Retinal pigment epithelial cell (primary cell): ENCODE data around the gene SCAPER.
"Not testable (repeated sequence)": the region's sequence is repeated elsewhere in the genome, so short reads cannot be mapped to it uniquely, and the experiment has no call there.

Experiments used
- DNase-seq: peaks from one replicate; pipeline ENCODE4 v3.0.0-alpha.2; 2010; ENCODE audit warnings: low read depth
- H3K4me3 ChIP-seq: 2 replicates; pipeline ENCODE4 v1.5.1; 2011; ENCODE audit warnings: mild to moderate bottlenecking, low read length, control low read depth, moderate library complexity
- TF ChIP-seq, protein P1 (sequence below): conservative IDR thresholded peaks from 2 replicates; pipeline ENCODE4 v1.5.1; 2011; ENCODE audit warnings: low read depth, low read length, control low read depth, inconsistent platforms

SCAPER gene

DNA sequence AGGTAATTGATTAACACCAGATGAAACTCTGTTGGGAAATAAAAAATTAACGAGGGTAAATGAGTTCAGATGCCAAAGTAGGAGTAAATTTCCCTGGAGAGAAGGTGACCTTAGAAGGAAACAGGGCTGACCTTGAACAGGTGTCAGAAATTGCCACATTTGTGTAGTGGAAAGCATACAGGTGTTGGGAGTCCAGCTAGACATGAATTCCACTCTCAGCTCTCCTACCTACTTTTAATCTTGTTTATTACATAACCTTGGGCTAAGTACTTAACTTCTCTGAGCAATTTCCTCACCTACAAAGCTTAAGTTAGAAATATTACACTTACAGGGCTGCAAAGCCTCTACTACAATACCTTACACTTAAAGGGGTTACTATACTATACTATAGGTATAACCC is 472.5 kb downstream of the SCAPER start:
- no peak for DNase-seq
- TF ChIP-seq, protein P1, sequence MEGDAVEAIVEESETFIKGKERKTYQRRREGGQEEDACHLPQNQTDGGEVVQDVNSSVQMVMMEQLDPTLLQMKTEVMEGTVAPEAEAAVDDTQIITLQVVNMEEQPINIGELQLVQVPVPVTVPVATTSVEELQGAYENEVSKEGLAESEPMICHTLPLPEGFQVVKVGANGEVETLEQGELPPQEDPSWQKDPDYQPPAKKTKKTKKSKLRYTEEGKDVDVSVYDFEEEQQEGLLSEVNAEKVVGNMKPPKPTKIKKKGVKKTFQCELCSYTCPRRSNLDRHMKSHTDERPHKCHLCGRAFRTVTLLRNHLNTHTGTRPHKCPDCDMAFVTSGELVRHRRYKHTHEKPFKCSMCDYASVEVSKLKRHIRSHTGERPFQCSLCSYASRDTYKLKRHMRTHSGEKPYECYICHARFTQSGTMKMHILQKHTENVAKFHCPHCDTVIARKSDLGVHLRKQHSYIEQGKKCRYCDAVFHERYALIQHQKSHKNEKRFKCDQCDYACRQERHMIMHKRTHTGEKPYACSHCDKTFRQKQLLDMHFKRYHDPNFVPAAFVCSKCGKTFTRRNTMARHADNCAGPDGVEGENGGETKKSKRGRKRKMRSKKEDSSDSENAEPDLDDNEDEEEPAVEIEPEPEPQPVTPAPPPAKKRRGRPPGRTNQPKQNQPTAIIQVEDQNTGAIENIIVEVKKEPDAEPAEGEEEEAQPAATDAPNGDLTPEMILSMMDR: no peak
- H3K4me3 ChIP-seq: no peak overlapping the region

- TF ChIP-seq, protein P1: no peak
- H3K4me3 ChIP-seq: no peak overlapping the region
Observed at GRCh38 chr15:76431971-76432370, 473.2 kb downstream of the SCAPER start.

DNA sequence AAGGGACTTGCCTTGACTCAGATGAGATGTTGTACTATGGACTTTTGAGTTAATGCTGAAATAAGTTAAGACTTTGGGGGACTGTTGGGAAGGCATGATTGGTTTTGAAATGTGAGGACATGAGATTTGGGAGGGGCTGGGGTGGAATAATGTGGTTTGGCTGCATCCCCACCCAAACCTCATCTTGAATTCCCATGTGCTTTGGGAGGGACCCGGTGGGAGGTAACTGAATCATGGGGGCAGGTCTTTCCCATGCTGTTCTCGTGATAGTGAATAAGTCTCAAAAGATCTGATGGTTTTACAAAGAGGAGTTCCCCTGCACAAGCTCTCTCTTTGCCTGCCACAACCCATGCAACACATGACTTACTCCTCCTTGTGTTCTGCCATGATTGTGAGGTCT is 474.4 kb downstream of the SCAPER start:
- DNase-seq: not testable (repeated sequence)

More at GRCh38 chr15:76431971-76432370, 473.2 kb downstream of the SCAPER start:
- peak; percentile 56 for DNase-seq

GRCh38 chr15:76429661-76430060 is 475.5 kb downstream of the SCAPER start:
- no peak for DNase-seq
- TF ChIP-seq, protein P1: no peak
- no peak overlapping the region for H3K4me3 ChIP-seq

More for the DNA sequence above, 474.4 kb downstream of the SCAPER start:
- not testable (repeated sequence) for H3K4me3 ChIP-seq

- DNase-seq: no peak
- H3K4me3 ChIP-seq: no peak overlapping the region
- TF ChIP-seq, protein P1: no peak
Observed at GRCh38 chr15:76426941-76427340, 478.2 kb downstream of the SCAPER start.

DNA sequence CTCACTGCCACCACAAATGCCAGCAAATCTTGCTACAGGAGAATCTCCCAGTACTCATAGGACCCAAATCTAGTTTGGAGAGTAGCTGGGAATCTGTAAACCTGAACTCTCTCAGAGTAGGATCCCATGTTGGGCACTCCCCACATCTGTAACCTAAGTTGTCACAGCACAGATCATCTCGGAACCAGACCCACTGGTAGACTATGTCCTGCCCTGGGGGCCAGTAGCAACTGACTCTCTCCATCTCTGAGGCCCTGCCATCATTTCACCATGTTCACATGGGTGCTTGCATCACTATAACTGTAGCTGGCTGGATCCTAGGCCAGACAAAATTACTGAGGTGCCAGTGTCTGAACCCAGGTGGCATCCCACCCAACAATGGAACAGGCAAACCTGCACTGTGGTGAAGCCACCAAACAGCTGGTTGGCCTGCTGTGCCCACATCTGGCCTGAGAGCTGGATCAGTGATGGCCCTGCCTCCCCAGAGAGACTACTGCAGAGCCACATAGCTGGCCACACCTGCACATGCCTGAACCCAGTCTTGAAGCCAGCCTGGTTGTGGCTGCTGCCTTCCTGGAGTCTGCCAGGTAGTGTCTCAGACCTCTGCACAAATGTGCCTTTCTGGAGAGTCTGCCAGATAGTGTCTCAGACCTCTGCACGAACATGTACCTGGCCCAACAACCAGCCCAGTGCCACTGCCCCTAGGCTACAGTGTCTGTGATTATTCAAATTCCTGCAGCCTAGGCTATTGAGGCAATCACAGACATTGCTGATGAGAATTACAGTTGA is 486.6 kb downstream of the SCAPER start:
- H3K4me3 ChIP-seq: no peak overlapping the region
- TF ChIP-seq, protein P1: no peak
- no peak for DNase-seq

GRCh38 chr15:76401285-76401684 is 503.9 kb downstream of the SCAPER start:
- TF ChIP-seq, protein P1: no peak
- DNase-seq: no peak
- H3K4me3 ChIP-seq: no peak overlapping the region
